Peyer's patch (tissue), 4 donors: ENCODE results near the gene STX10.

Experiments used
- CTCF ChIP-seq, 6 experiments: fragments of 450-650 bp in 4 of 6; fragments of 200-600 bp in 2 of 6; sonication (generic) in 1 of 6; IDR thresholded peaks; one replicate each; pipeline ENCODE4 v1.5.1; 2017 to 2019; ENCODE audit warnings: antibody characterized with exemption in 6 of 6, mild to moderate bottlenecking in 3 of 6, moderate library complexity in 1 of 6
- POLR2A ChIP-seq, 2 donors: fragments of 450-650 bp; IDR thresholded peaks; one replicate each; pipeline ENCODE4 v1.5.1; 2017; ENCODE audit warnings: antibody characterized with exemption in 2 of 2, mild to moderate bottlenecking in 2 of 2, moderate library complexity in 2 of 2

GRCh38 chr19:13172346-13173138 is 22.4 kb upstream of the STX10 start:
- TF ChIP-seq CTCF (IDR thresholded peaks at IDR 0.05) = no peak
- no peak for TF ChIP-seq POLR2A (IDR thresholded peaks at IDR 0.05)
